Frontal cortex (tissue), 4 donors: ENCODE results near the gene ZNF276. TPM values are rescaled to one million over a fixed set of nuclear protein-coding genes. Genes with fewer than 3 reads are reported as not detected.

Experiments used
- DNase-seq, 2 donors: peaks; one replicate each; pipeline ENCODE4 v3.0.0; 2012; ENCODE audit warnings: low spot score in 2 of 2
- FAIRE-seq: peaks from 2 replicates; lab custom pipeline; 2012; peaks lifted over from hg19 to GRCh38; lab: Jason Lieb, UNC
- total RNA-seq: library from RNA; depleted of rRNA; stranded (reverse); fragments of >200 nt; gene quantifications from one replicate; pipeline ENCODE4 v1.2.3, GENCODE V29; 2014
- donor health status: control.
- donor health status: control.
- donor health status: control.

Gene ZNF276
- total RNA-seq, 1 donor from 2014 or later = 11.8 TPM

DNA sequence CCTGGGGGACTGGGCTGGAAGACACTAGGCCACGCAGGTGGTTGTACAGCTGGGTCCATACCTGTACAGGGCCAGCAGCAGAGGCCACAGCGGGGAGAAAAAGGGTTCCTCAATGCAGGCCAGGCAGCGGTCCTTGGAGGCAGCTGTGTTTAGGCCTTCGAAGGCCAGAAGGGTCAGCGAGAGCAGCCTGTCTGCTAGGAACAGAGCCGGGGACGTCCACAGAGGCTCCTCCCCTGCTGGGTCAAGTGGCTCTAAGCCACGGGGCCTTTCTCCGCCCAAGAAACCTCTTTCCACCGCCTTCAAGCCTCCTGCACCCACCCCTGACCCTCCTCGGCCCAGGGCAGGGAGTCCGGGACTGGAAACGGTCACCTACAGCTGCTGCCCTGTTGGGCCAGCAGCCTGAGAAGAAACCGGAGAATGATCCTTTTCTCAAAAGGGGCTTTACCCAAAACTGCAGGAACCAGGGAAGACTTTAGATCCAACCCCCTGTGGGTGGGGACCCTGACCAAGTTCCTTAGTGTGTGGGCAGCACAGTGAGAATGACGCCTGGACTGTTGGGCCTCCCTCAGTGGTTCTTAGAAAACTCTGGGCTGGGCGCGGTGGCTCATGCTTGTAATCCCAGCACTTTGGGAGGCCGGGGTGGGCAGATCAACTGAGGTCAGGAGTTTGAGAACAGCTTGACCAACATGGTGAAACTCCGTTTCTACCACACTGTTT, 11.5 kb upstream of the ZNF276 start:
- FAIRE-seq = no peak

GRCh38 chr16:89710709-89711564, 10.4 kb upstream of the ZNF276 start:
- FAIRE-seq = no peak
- DNase-seq = peak in 1 of 2 donors; percentile 36

More for the DNA sequence above, 11.5 kb upstream of the ZNF276 start:
- DNase-seq = no peak

GRCh38 chr16:89711601-89712273, 9.6 kb upstream of the ZNF276 start:
- FAIRE-seq = no peak

DNA sequence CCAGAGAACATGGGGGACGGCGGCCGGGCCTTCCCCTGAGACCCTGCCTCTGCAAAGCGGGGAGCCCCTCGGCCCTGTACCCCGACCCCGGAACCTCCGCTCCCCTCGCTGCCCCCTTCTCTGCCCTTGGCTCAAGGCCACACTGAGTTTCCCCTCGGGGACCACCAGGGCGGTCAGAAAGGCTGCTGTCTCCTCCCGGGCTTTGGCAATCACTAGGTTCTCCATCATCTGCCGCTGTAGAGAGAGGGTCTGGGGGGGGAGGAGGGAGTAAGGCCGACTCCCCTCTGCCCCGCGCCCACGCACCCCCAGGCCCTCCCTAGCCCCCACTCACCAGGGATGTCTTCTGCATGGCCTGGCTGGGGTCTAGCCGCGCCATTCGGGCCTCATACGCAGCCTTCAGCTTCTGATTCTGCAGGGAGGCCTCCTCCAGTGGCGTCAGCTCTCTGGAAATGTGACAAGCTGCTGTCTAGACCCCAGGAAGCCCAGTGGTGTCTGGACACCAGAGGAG, 9.0 kb upstream of the ZNF276 start:
- FAIRE-seq (no peak), DNase-seq (no peak)

More at GRCh38 chr16:89711601-89712273, 9.6 kb upstream of the ZNF276 start:
- DNase-seq = peak; percentile 54 to 69

- FAIRE-seq (no peak), DNase-seq (no peak)
These were observed 4.8 kb upstream of the ZNF276 start for GRCh38 chr16:89716493-89716892.

DNA sequence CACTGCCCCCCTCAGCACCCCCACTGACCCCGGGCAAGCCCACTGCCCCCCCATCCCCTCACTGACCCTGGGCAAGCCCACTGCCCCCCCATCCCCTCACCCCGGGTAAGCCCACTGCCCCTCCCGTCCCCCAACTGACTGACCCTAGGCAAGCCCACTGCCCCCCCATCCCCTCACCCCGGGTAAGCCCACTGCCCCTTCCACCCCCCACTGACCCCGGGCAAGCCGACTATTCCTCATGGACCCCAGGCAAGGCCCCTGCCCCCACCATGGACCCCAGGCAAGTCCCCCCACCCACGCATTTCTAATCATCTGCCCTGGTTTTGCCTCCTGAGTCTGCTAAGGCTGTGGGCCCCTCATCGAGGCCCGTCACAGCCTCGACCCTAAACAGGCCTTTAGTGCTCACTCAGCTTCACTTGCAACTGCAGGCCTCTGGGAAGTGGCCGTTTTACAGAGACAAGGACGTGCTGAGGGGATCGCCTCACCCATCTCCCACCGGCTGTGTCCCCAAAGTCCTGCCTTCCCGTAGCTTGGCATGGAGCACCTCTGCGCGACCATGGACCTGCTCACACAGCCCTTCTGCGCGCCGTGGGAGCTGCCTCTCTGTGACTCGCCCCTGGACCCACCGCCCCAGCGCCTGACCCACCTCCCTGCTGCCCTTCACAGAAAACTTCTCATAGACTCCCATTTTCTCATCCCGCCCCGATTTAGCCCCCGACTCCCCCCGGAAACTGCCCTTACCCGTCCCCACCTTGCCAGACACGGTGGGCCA, 4.2 kb upstream of the ZNF276 start:
- FAIRE-seq (no peak), DNase-seq (no peak)

GRCh38 chr16:89717688-89718505, 3.4 kb upstream of the ZNF276 start:
- DNase-seq = no peak
- no peak for FAIRE-seq

GRCh38 chr16:89720551-89720812, 855 bp upstream of the ZNF276 start:
- FAIRE-seq = no peak
- DNase-seq = no peak

DNA sequence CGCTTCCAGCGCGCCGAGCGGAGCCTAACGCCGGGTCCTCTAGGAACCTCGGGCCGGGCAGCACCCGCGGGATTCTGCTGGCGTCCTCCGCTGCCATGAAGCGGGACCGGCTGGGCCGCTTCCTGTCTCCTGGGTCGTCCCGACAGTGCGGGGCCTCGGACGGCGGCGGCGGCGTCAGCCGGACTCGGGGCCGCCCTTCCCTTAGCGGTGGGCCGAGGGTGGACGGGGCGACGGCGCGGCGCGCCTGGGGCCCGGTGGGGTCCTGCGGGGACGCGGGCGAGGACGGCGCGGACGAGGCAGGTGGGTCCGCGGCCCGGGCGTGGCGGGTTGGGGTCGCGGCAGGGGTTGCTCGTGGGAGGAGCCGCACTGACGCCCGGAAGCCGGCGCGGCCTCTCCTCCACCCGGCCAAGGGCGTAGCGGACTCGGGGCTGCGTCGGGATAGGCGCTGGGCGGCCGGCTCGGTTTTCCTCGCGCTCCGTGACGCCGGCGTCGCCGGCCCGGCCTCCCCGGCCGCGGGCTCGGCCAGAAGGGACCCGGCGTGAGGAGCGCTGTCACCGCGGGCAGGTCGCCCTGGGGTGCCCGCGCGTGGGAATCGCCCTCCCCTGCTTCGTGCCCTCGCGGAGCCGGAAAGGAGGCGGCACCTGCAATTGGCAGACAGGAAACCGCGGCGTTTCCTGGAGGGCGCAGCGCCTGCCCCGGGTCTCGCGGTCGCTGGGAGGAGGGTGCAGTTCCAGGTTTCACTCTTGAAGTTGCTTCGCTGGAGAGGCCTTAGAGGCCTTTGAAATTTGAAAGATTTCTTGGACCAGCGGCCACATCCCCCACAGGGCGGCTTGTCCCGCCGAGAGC, 432 bp downstream of the ZNF276 start:
- FAIRE-seq (no peak), DNase-seq (peak in 1 of 2 donors; percentile 47)

- DNase-seq (no peak), FAIRE-seq (no peak)
These were observed 1.3 kb downstream of the ZNF276 start for GRCh38 chr16:89722392-89723278.

- peak; percentile 58 to 68 for DNase-seq
- FAIRE-seq = peak; percentile 66
These were observed 2.2 kb downstream of the ZNF276 start for GRCh38 chr16:89723279-89724250.

GRCh38 chr16:89727406-89728120, 6.2 kb downstream of the ZNF276 start:
- DNase-seq = no peak

DNA sequence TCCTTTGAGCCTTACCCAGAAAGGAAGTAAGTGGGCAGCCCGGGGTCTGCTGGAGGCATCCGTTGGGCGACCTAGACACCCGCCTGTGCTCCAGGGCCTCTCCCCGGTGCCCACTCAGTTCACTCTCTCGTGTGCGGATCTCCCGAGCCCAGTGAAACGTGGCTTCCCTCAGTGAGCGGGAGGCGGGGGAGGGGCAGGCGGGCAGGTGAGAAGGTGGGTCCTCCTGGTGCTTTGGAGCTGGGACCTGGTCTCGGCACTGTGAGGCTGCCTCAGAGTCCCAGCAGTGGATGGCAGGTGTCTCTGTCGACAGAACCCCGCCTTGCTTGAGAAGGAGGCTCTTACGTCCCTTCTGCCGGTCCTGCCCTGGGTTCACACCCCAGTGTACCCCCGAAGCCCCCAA, 8.0 kb downstream of the ZNF276 start:
- DNase-seq (no peak), FAIRE-seq (no peak)

More at GRCh38 chr16:89727406-89728120, 6.2 kb downstream of the ZNF276 start:
- FAIRE-seq = no peak

GRCh38 chr16:89729863-89730593, 8.7 kb downstream of the ZNF276 start:
- no peak for FAIRE-seq
- no peak for DNase-seq
